CD14-positive monocyte (primary cell): ENCODE measurements around the gene SLC4A1. TPM values are rescaled to one million over a fixed set of nuclear protein-coding genes. Genes with fewer than 3 reads are reported as not detected.

Experiments
- DNase-seq, 3 donors: peaks; one replicate each; pipeline ENCODE4 v3.0.0-alpha.2; 2011 to 2022
- H2AFZ ChIP-seq: 2 replicates; pipeline ENCODE4 v1.6.0; 2012; ENCODE audit warnings: mild to moderate bottlenecking, low read depth, low read length, inconsistent platforms; ENCODE audit not compliant: insufficient read depth, poor library complexity, severe bottlenecking
- H3K27ac ChIP-seq, 2 donors: 1 replicate in 1 of 2; 2 replicates in 1 of 2; pipeline ENCODE4 v1.5.1; 2012 to 2013; ENCODE audit warnings: low read length in 2 of 2, control low read depth in 1 of 2, inconsistent platforms in 1 of 2, low read depth in 1 of 2, mild to moderate bottlenecking in 1 of 2
- H3K27me3 ChIP-seq, 2 donors: one replicate each; pipeline versions ENCODE4 v1.6.0 to v1.6.1; 2011 to 2013; ENCODE audit warnings: low read length in 2 of 2; ENCODE audit not compliant: control insufficient read depth in 2 of 2, insufficient read depth in 2 of 2
- H3K36me3 ChIP-seq, 2 donors: replicated peaks in 1 of 2; 1 replicate in 1 of 2; 2 replicates in 1 of 2; pipeline versions ENCODE4 v1.5.1 to v1.6.1; 2012 to 2013; ENCODE audit warnings: low read length in 2 of 2, control low read depth in 1 of 2, inconsistent platforms in 1 of 2, mild to moderate bottlenecking in 1 of 2; ENCODE audit not compliant: insufficient read depth in 2 of 2, control insufficient read depth in 1 of 2
- H3K4me1 ChIP-seq, 2 donors: 1 replicate in 1 of 2; 2 replicates in 1 of 2; pipeline versions ENCODE4 v1.5.1 to v1.6.1; 2012 to 2013; ENCODE audit warnings: low read length in 2 of 2, control low read depth in 1 of 2, inconsistent platforms in 1 of 2, mild to moderate bottlenecking in 1 of 2, moderate library complexity in 1 of 2; ENCODE audit not compliant: insufficient read depth in 2 of 2, control insufficient read depth in 1 of 2
- H3K4me2 ChIP-seq: replicated peaks from 2 replicates; pipeline ENCODE3; 2012; ENCODE audit warnings: low read length, moderate library complexity, mild to moderate bottlenecking; ENCODE audit not compliant: poor library complexity, severe bottlenecking; ENCODE audit errors: extremely low read depth
- H3K4me3 ChIP-seq, 3 experiments: fragments of 200-600 bp in 1 of 3; sonication (generic) in 1 of 3; replicated peaks in 1 of 3; 1 replicate in 2 of 3; 2 replicates in 1 of 3; pipeline ENCODE4 v1.5.1; 2011 to 2013; ENCODE audit warnings: low read length in 3 of 3, mild to moderate bottlenecking in 3 of 3, control low read depth in 2 of 3, low read depth in 2 of 3, inconsistent platforms in 1 of 3, moderate library complexity in 1 of 3
- H3K79me2 ChIP-seq: 2 replicates; pipeline ENCODE4 v1.6.0; 2012; ENCODE audit warnings: mild to moderate bottlenecking, control low read depth, inconsistent platforms, low read length, moderate library complexity; ENCODE audit not compliant: insufficient read depth
- H3K9ac ChIP-seq: 2 replicates; pipeline ENCODE4 v1.6.0; 2017; ENCODE audit warnings: low read length, mild to moderate bottlenecking; ENCODE audit not compliant: insufficient read depth, poor library complexity, severe bottlenecking
- H3K9me3 ChIP-seq, 2 donors: replicated peaks in 1 of 2; 1 replicate in 1 of 2; 2 replicates in 1 of 2; pipeline versions ENCODE4 v1.5.1 to v1.6.1; 2012 to 2013; ENCODE audit warnings: low read length in 2 of 2, control low read depth in 1 of 2; ENCODE audit not compliant: control insufficient read depth in 1 of 2, insufficient read depth in 1 of 2
- H4K20me1 ChIP-seq: 2 replicates; pipeline ENCODE4 v1.6.0; 2012; ENCODE audit warnings: mild to moderate bottlenecking, low read length, control low read depth, moderate library complexity; ENCODE audit not compliant: insufficient read depth
- H3K27ac Mint-ChIP-seq, 7 donors: one replicate each; pipeline ENCODE4 v1.8.0; 2020; ENCODE audit warnings: mild to moderate bottlenecking in 7 of 7, mixed read lengths in 7 of 7, moderate library complexity in 6 of 7, inconsistent platforms in 2 of 7
- H3K27me3 Mint-ChIP-seq, 3 donors: one replicate each; pipeline ENCODE4 v1.8.0; 2021 to 2022; ENCODE audit warnings: low read depth in 3 of 3, mild to moderate bottlenecking in 3 of 3, mixed read lengths in 3 of 3, moderate library complexity in 3 of 3, inconsistent platforms in 1 of 3
- H3K36me3 Mint-ChIP-seq, 2 donors: one replicate each; pipeline ENCODE4 v1.8.0; 2020; ENCODE audit warnings: mixed read lengths in 2 of 2, inconsistent platforms in 1 of 2, mild to moderate bottlenecking in 1 of 2
- H3K4me1 Mint-ChIP-seq: one replicate; pipeline ENCODE4 v1.8.0; 2020; ENCODE audit warnings: mild to moderate bottlenecking, mixed read lengths
- H3K4me3 Mint-ChIP-seq, 2 donors: one replicate each; pipeline ENCODE4 v1.8.0; 2020; ENCODE audit warnings: mild to moderate bottlenecking in 2 of 2, mixed read lengths in 2 of 2, moderate library complexity in 1 of 2
- H3K9me3 Mint-ChIP-seq, 7 donors: one replicate each; pipeline ENCODE4 v1.8.0; 2020 to 2022; ENCODE audit warnings: mixed read lengths in 7 of 7, mild to moderate bottlenecking in 6 of 7, moderate library complexity in 6 of 7, inconsistent platforms in 2 of 7
- WGBS: methylation state at CpG from one replicate; pipeline ENCODE4 v1.1.5; 2013; ENCODE audit warnings: missing lambda C conversion rate; ENCODE audit not compliant: insufficient coverage; 5-methylcytosine and 5-hydroxymethylcytosine counted together
- intact Hi-C, 2 donors: fragments of 100-400 bp; cut with micrococcal nuclease; formaldehyde crosslinking; loops; one replicate each; pipeline versions ENCODE4 v1.15.0 to v1.15.1; 2023
- polyA plus RNA-seq, 3 donors: library from polyadenylated mRNA; depleted of rRNA in 1 of 3; unstranded in 2 of 3; stranded (reverse) in 1 of 3; fragments of 300-500 nt in 2 of 3; fragments of >200 nt in 1 of 3; fragmentation: Illumina TruSeq in 2 of 3; gene quantifications; 1 replicate in 2 of 3; 2 replicates in 1 of 3; pipeline ENCODE4 v1.2.3, GENCODE V29; 2012 to 2021
- TF ChIP-seq, protein P1 (sequence below): fragments of 200-600 bp; IDR thresholded peaks from one replicate; pipeline ENCODE4 v1.8.0; 2022; ENCODE audit warnings: antibody characterized with exemption, mild to moderate bottlenecking

Gene SLC4A1
- polyA plus RNA-seq, 3 donors: 0.04 TPM; not detected in 2

DNA sequence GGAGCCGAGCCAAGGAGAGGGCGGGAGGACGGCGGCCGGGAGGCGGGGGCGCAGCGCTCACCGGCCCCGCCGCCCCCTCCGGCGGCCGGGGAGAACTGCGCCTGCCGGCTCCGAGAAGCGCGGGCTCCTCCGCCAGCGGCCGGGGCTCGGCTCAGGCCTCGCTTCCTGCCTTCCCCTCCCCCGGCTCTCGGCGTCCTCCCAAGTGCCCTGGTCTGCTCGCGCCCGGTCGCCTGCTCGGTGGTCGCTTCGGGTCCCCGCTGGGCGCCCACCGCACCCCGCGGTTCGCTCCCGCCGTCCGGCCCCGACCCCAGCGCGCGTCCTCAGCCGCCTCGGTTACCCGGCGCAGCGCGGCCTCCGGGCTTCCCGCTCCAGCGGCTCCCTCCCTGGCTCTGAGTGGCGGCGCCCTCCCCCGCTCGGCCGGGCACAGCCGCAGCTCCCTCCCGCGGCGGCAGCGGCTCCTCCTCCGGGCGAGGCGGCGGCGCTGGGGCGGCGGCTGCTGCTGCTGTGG, 48.8 kb downstream of the SLC4A1 start:
- no peaks in the 10 kb centered on the region for H3K27me3 ChIP-seq
- H4K20me1 ChIP-seq: peaks cover 40% of the 10 kb centered on the region
- peak; percentile 50 to 64 (median 60) for DNase-seq
- peak overlapping the region in 1 of 7 donors; percentile 58 for H3K27ac Mint-ChIP-seq
- peak overlapping the region; percentile 71 for H3K9ac ChIP-seq
- peak overlapping the region; percentile 15 to 90 (median 60) for H3K4me3 ChIP-seq
- peaks cover 4 to 6% (median 4%) of the 10 kb centered on the region in 3 donors for H3K27me3 Mint-ChIP-seq
- no peaks in the 10 kb centered on the region for H3K9me3 ChIP-seq
- H3K79me2 ChIP-seq: peaks cover 55% of the 10 kb centered on the region
- no peak overlapping the region for H2AFZ ChIP-seq
- H3K4me1 Mint-ChIP-seq: peaks cover 48% of the 10 kb centered on the region
- H3K36me3 ChIP-seq: peaks cover 26 to 27% of the 10 kb centered on the region in 2 donors
- peaks cover 30 to 32% of the 10 kb centered on the region in 2 donors for H3K36me3 Mint-ChIP-seq
- TF ChIP-seq, protein P1, sequence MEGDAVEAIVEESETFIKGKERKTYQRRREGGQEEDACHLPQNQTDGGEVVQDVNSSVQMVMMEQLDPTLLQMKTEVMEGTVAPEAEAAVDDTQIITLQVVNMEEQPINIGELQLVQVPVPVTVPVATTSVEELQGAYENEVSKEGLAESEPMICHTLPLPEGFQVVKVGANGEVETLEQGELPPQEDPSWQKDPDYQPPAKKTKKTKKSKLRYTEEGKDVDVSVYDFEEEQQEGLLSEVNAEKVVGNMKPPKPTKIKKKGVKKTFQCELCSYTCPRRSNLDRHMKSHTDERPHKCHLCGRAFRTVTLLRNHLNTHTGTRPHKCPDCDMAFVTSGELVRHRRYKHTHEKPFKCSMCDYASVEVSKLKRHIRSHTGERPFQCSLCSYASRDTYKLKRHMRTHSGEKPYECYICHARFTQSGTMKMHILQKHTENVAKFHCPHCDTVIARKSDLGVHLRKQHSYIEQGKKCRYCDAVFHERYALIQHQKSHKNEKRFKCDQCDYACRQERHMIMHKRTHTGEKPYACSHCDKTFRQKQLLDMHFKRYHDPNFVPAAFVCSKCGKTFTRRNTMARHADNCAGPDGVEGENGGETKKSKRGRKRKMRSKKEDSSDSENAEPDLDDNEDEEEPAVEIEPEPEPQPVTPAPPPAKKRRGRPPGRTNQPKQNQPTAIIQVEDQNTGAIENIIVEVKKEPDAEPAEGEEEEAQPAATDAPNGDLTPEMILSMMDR: no peak
- under 1% methylated on average over 71 of the region's 73 CpGs for WGBS
- peak overlapping the region; percentile 100 for H3K4me2 ChIP-seq
- peaks cover 36 to 47% of the 10 kb centered on the region in 2 donors for H3K4me1 ChIP-seq
- intact Hi-C loops: loop anchor here (1.0 to 5.0 kb wide), 4 partner anchors 21 to 126 kb away; partner anchors contain the start of genes SLC25A39 (in 2 of the 2) and GRN (in 1 of the 2)
- peak overlapping the region; percentile 21 to 41 for H3K4me3 Mint-ChIP-seq
- H3K27ac ChIP-seq: peak overlapping the region in 1 of 2 donors; percentile 65
- H3K9me3 Mint-ChIP-seq: peaks cover 0 to 2% (median 0%) of the 10 kb centered on the region in 7 donors

DNA sequence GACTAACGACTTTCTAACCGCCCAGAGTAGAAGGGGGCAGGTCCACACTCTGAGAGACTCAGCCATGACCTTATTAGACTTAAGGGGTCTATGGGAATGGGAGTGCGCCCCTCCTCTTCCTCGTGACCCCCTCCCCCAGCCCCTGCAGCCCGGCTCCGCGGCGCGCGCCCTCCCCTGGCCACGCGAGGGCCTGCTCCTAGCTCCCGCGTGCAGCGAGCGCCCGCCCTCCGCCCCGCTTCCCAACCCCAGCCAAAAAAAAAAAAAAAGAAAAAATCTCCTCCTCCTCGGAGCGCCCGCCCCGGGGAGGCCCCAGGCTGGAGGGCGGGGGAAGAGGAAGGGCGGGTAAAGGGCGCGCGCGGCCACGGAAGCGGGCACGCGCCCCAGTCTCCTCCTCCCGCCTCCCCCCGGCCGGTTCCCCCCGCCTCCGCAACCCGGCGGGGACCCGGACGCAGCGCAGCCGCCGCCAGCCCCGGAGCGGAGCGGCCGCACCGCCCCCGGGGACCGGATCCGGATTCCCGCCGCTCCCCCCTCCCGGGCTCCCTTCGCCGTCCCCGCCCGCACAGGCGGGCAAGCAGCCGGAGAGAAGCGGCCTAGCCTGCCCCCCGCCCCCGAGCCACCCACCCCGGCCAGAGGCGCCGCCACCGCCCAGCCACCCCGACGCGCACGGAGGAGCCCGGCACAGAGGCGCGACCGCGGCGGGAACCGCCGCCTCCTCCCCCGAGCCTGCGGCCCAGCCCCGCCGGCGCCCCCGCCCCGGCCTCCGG, 49.4 kb downstream of the SLC4A1 start:
- H2AFZ ChIP-seq: peak overlapping the region; percentile 46

More for the DNA sequence above, 49.4 kb downstream of the SLC4A1 start:
- WGBS: 1% methylated on average over 43 of the region's 89 CpGs
- H3K9me3 Mint-ChIP-seq: peaks cover 0 to 2% (median 0%) of the 10 kb centered on the region in 7 donors
- no peaks in the 10 kb centered on the region for H3K9me3 ChIP-seq
- peak overlapping the region; percentile 63 to 68 for H3K4me3 Mint-ChIP-seq
- H3K27me3 ChIP-seq: no peaks in the 10 kb centered on the region
- peaks cover 47% of the 10 kb centered on the region for H4K20me1 ChIP-seq
- peak overlapping the region; percentile 22 to 90 (median 60) for H3K4me3 ChIP-seq
- H3K4me2 ChIP-seq: peak overlapping the region; percentile 100
- intact Hi-C loops: loop anchor here (1.0 to 5.0 kb wide), 4 partner anchors 20 to 126 kb away; partner anchors contain the start of genes SLC25A39 (in 2 of the 2) and GRN (in 1 of the 2)
- H3K27ac ChIP-seq: peak overlapping the region; percentile 4 to 68
- peaks cover 26 to 34% of the 10 kb centered on the region in 2 donors for H3K36me3 ChIP-seq
- H3K36me3 Mint-ChIP-seq: peaks cover 36 to 39% of the 10 kb centered on the region in 2 donors
- H3K4me1 ChIP-seq: peaks cover 36 to 52% of the 10 kb centered on the region in 2 donors
- H3K9ac ChIP-seq: peak overlapping the region; percentile 71
- H3K79me2 ChIP-seq: peaks cover 55% of the 10 kb centered on the region
- peaks cover 0 to 4% (median 4%) of the 10 kb centered on the region in 3 donors for H3K27me3 Mint-ChIP-seq
- TF ChIP-seq, protein P1: peak; percentile 78
- H3K4me1 Mint-ChIP-seq: peaks cover 54% of the 10 kb centered on the region
- peak overlapping the region in 6 of 7 donors; percentile 32 to 82 (median 68) for H3K27ac Mint-ChIP-seq
- DNase-seq: peak; percentile 84 to 88 (median 86)
